Measurements from ENCODE around the gene PPP1R13B. TPM values are rescaled to one million over a fixed set of nuclear protein-coding genes. Genes with fewer than 3 reads are reported as not detected.

PPP1R13B gene
- total RNA-seq, 1 experiment from 2014 or later: 19.0 TPM

DNA sequence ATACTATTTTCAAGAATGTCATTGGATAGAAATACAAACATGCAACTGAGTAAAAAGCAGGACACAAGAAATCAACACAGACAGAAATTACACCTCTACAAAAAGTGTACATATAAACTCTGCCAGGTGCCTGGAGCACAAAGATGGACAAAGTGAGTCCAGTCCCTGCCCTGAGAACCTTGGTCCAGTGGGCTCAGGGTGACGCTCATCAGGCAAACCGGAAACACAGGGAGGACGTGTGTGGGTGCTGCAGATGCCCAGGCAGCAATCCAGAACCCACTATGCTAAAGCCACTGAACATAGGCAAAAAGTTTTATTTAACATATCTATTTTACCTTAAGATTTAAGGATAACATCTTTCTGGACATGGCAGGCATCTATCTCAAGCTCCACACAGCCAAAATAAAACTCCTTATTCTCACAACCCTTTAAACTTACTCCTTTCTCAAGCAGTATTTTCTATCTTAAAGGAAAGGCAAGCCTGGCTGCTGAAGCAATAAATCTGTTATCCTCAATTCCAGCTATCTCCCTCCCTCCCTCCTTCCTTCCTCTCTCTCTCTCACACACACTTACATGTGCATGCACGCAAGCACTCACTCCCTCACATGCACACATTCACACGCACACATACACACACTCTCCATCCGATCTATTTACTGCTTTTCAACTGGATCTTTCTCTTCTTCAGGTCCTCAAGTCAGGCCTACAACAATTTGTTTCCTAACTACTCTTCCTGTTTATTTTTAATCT, 10.2 kb downstream of the PPP1R13B start:
- no TSS peak for BruUV-seq (replicated peaks)
- H3K27ac ChIP-seq (ENCODE audit: low read length): no peak overlapping the region
- ChIA-PET CTCF (no interaction called here), POLR2A (no interaction called here)
- intact Hi-C loops (cut with micrococcal nuclease; ENCODE audit: unreplicated experiment) (loop anchor here (10.0 kb wide), 1 partner anchor 498 kb away; no protein-coding TSS in a partner anchor), in situ Hi-C loops (cut with HindIII; ENCODE audit: low pct_unique_long_range_greater_than_20kb, low sequenced_read_pairs) (no loop called here)
- 0 out of 2 replicates have a peak, but pooled peaks cover 3% of the 10 kb centered on the region for H3K4me1 ChIP-seq (ENCODE audit: control insufficient read depth, insufficient read depth, low read length)
- H3K36me3 ChIP-seq (ENCODE audit: control insufficient read depth, insufficient read depth, low read length): no peaks in the 10 kb centered on the region
- H3K4me3 ChIP-seq (ENCODE audit: low read depth in 2 of 2, low read length in 2 of 2): no peak overlapping the region
- H3K9me3 ChIP-seq (ENCODE audit: control insufficient read depth, insufficient read depth, low read depth, low read length): no peaks in the 10 kb centered on the region
- DNase-seq (ENCODE audit: low read depth, low spot score) (no peak), ATAC-seq (no peak)
- TF ChIP-seq POLR2AphosphoS5 (IDR thresholded peaks at IDR 0.05; ENCODE audit: low read depth, low read length): no peak
- no peak for TF ChIP-seq CTCF (IDR thresholded peaks at IDR 0.05)
- no peak for TF ChIP-seq SIN3A (IDR thresholded peaks at IDR 0.05; ENCODE audit: borderline replicate concordance, insufficient read depth, low read depth, low read length)
- TF ChIP-seq TCF7L2 (IDR thresholded peaks at IDR 0.05; ENCODE audit: low read depth, low read length): no peak
- TF ChIP-seq, protein P1, sequence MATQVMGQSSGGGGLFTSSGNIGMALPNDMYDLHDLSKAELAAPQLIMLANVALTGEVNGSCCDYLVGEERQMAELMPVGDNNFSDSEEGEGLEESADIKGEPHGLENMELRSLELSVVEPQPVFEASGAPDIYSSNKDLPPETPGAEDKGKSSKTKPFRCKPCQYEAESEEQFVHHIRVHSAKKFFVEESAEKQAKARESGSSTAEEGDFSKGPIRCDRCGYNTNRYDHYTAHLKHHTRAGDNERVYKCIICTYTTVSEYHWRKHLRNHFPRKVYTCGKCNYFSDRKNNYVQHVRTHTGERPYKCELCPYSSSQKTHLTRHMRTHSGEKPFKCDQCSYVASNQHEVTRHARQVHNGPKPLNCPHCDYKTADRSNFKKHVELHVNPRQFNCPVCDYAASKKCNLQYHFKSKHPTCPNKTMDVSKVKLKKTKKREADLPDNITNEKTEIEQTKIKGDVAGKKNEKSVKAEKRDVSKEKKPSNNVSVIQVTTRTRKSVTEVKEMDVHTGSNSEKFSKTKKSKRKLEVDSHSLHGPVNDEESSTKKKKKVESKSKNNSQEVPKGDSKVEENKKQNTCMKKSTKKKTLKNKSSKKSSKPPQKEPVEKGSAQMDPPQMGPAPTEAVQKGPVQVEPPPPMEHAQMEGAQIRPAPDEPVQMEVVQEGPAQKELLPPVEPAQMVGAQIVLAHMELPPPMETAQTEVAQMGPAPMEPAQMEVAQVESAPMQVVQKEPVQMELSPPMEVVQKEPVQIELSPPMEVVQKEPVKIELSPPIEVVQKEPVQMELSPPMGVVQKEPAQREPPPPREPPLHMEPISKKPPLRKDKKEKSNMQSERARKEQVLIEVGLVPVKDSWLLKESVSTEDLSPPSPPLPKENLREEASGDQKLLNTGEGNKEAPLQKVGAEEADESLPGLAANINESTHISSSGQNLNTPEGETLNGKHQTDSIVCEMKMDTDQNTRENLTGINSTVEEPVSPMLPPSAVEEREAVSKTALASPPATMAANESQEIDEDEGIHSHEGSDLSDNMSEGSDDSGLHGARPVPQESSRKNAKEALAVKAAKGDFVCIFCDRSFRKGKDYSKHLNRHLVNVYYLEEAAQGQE (IDR thresholded peaks at IDR 0.05; ENCODE audit: insufficient read depth in 1 of 2, low read depth in 2 of 2, low read length in 1 of 2): no peak
- H3K27me3 ChIP-seq (ENCODE audit: control insufficient read depth, insufficient read depth, low read length): no peaks in the 10 kb centered on the region

GRCh38 chr14:103834956-103835355, 12.4 kb downstream of the PPP1R13B start:
- H3K4me3 ChIP-seq (ENCODE audit: low read depth in 2 of 2, low read length in 2 of 2): no peak overlapping the region
- intact Hi-C loops (cut with micrococcal nuclease; ENCODE audit: unreplicated experiment): loop anchor here (10.0 kb wide), 1 partner anchor 500 kb away; no protein-coding TSS in a partner anchor
- H3K9me3 ChIP-seq (ENCODE audit: control insufficient read depth, insufficient read depth, low read depth, low read length): no peaks in the 10 kb centered on the region
- ATAC-seq (no peak), DNase-seq (ENCODE audit: low read depth, low spot score) (no peak)
- ChIA-PET CTCF (no interaction called here), POLR2A (no interaction called here)
- in situ Hi-C loops (cut with HindIII; ENCODE audit: low pct_unique_long_range_greater_than_20kb, low sequenced_read_pairs): no loop called here
- H3K36me3 ChIP-seq (ENCODE audit: control insufficient read depth, insufficient read depth, low read length): no peaks in the 10 kb centered on the region
- H3K27ac ChIP-seq (ENCODE audit: low read length): no peak overlapping the region
- 0 out of 2 replicates have a peak, but pooled peaks cover 3% of the 10 kb centered on the region for H3K4me1 ChIP-seq (ENCODE audit: control insufficient read depth, insufficient read depth, low read length)
- no peak for TF ChIP-seq POLR2AphosphoS5 (IDR thresholded peaks at IDR 0.05; ENCODE audit: low read depth, low read length)
- no peaks in the 10 kb centered on the region for H3K27me3 ChIP-seq (ENCODE audit: control insufficient read depth, insufficient read depth, low read length)
- no TSS peak for BruUV-seq (replicated peaks)

DNA sequence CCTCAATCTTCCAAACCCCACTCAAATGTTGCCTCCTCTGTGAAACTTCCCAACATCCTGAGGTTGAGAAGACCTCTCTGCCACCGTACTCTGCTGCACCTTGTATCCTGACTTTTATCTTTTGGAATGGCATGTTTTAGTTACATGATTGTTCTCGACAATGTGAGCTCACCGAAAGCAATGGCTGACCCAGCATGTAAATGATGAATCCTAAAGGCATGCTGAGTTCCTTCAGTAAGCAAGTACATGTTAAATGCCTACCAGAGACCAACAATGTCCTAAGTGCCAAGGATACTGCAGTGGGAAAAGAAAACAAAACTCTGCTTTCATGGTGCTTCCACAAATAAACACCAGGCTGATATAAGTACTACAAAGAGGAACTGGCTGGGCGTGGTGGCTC, 13.7 kb downstream of the PPP1R13B start:
- Histone ChIP-seq H3K9me3 (ENCODE audit: control insufficient read depth, insufficient read depth, low read depth, low read length) (no peaks in the 10 kb centered on the region), H3K4me1 (ENCODE audit: control insufficient read depth, insufficient read depth, low read length) (0 out of 2 replicates have a peak, but pooled peaks cover 3% of the 10 kb centered on the region), H3K36me3 (ENCODE audit: control insufficient read depth, insufficient read depth, low read length) (no peaks in the 10 kb centered on the region), H3K4me3 (ENCODE audit: low read depth in 2 of 2, low read length in 2 of 2) (no peak overlapping the region), H3K27ac (ENCODE audit: low read length) (no peak overlapping the region), H3K27me3 (ENCODE audit: control insufficient read depth, insufficient read depth, low read length) (no peaks in the 10 kb centered on the region)
- TF ChIP-seq SIN3A (IDR thresholded peaks at IDR 0.05; ENCODE audit: borderline replicate concordance, insufficient read depth, low read depth, low read length) (no peak), POLR2AphosphoS5 (IDR thresholded peaks at IDR 0.05; ENCODE audit: low read depth, low read length) (no peak), TCF7L2 (IDR thresholded peaks at IDR 0.05; ENCODE audit: low read depth, low read length) (no peak), CTCF (IDR thresholded peaks at IDR 0.05) (no peak)
- TF ChIP-seq, protein P1 (IDR thresholded peaks at IDR 0.05; ENCODE audit: insufficient read depth in 1 of 2, low read depth in 2 of 2, low read length in 1 of 2): no peak
- ATAC-seq (no peak), DNase-seq (ENCODE audit: low read depth, low spot score) (no peak)
- POLR2A ChIA-PET: no interaction called here
- BruUV-seq (replicated peaks): no TSS peak
- CTCF ChIA-PET: no interaction called here
- in situ Hi-C loops (cut with HindIII; ENCODE audit: low pct_unique_long_range_greater_than_20kb, low sequenced_read_pairs) (no loop called here), intact Hi-C loops (cut with micrococcal nuclease; ENCODE audit: unreplicated experiment) (loop anchor here (10.0 kb wide), 1 partner anchor 501 kb away; no protein-coding TSS in a partner anchor)
